ENCODE data around the gene COASY. TPM values are rescaled to one million over a fixed set of nuclear protein-coding genes. Genes with fewer than 3 reads are reported as not detected.

The COASY gene
- total RNA-seq, 2 experiments from 2014 or later, result 37.8 to 40.7 TPM

GRCh38 chr17:42591411-42591810 is 29.5 kb downstream of the COASY start:
- H3K27ac ChIP-seq (ENCODE audit: low read depth in 1 of 2, low read length in 2 of 2), result no peak overlapping the region
- Mint-ChIP-seq H3K36me3 (ENCODE audit: low read depth) (peaks cover 78% of the 10 kb centered on the region), H3K9me3 (no peaks in the 10 kb centered on the region), H3K4me3 (no peak overlapping the region), H3K27ac (no peak overlapping the region), H3K27me3 (no peaks in the 10 kb centered on the region), H3K4me1 (ENCODE audit: low read depth) (peaks cover 8% of the 10 kb centered on the region)
- CTCF ChIA-PET, result interaction anchor here (3.6 kb wide), 1 partner anchor 13 kb away, joined by 9 read pairs; the partner anchor contains the start of gene PSMC3IP
- DNase-seq, result no peak
- POLR2A ChIA-PET, result interaction anchor here (1.5 kb wide), 1 partner anchor 14 kb away, joined by 3 read pairs; no protein-coding TSS in a partner anchor
- H3K27me3 ChIP-seq (ENCODE audit: control insufficient read depth in 1 of 2, insufficient read depth in 2 of 2, low read length in 2 of 2), result no peaks in the 10 kb centered on the region
- no peak overlapping the region for H3K4me3 ChIP-seq (ENCODE audit: low read length)
- H3K4me1 ChIP-seq (ENCODE audit: insufficient read depth, low read length), result peaks cover 4% of the 10 kb centered on the region
- peaks cover 76% of the 10 kb centered on the region for H3K36me3 ChIP-seq (ENCODE audit: insufficient read depth, low read length)
- H3K9me3 ChIP-seq (ENCODE audit: control insufficient read depth in 1 of 2, insufficient read depth in 1 of 2, low read length in 2 of 2), result no peaks in the 10 kb centered on the region
- intact Hi-C loops (cut with DNase I, micrococcal nuclease), result no loop called here
- TF ChIP-seq, protein P1, sequence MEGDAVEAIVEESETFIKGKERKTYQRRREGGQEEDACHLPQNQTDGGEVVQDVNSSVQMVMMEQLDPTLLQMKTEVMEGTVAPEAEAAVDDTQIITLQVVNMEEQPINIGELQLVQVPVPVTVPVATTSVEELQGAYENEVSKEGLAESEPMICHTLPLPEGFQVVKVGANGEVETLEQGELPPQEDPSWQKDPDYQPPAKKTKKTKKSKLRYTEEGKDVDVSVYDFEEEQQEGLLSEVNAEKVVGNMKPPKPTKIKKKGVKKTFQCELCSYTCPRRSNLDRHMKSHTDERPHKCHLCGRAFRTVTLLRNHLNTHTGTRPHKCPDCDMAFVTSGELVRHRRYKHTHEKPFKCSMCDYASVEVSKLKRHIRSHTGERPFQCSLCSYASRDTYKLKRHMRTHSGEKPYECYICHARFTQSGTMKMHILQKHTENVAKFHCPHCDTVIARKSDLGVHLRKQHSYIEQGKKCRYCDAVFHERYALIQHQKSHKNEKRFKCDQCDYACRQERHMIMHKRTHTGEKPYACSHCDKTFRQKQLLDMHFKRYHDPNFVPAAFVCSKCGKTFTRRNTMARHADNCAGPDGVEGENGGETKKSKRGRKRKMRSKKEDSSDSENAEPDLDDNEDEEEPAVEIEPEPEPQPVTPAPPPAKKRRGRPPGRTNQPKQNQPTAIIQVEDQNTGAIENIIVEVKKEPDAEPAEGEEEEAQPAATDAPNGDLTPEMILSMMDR (IDR thresholded peaks at IDR 0.05), result no peak
- ATAC-seq (ENCODE audit: poor library complexity), result no peak

DNA sequence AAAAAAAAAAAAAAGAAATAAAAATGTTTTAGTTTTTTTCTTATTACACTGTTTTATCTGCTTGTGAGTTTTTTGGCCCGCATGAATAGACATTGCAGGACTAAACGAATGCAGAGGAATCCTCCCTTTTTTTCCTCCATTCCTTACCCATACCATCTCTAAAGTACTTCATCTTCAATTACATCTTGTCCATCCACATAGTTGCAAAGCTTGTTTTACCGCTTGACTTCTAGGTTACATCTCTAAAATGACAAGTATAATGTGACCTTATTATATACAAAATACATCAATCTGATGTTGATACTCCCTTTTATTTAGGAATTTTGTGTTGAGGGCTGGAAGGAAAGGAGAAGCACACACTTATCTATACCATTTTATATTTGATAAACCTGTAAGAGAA is 34.4 kb downstream of the COASY start:
- H3K9me3 Mint-ChIP-seq, result no peaks in the 10 kb centered on the region
- intact Hi-C loops (cut with DNase I, micrococcal nuclease), result no loop called here
- ATAC-seq (ENCODE audit: poor library complexity) (no peak), DNase-seq (no peak)
- H3K4me3 ChIP-seq (ENCODE audit: low read length), result no peak overlapping the region
- TF ChIP-seq, protein P1 (IDR thresholded peaks at IDR 0.05), result no peak
- H3K27ac ChIP-seq (ENCODE audit: low read depth in 1 of 2, low read length in 2 of 2), result no peak overlapping the region
- peaks cover 31% of the 10 kb centered on the region for H3K4me1 Mint-ChIP-seq (ENCODE audit: low read depth)
- peaks cover 16% of the 10 kb centered on the region for H3K4me1 ChIP-seq (ENCODE audit: insufficient read depth, low read length)
- H3K36me3 ChIP-seq (ENCODE audit: insufficient read depth, low read length), result peaks cover 48% of the 10 kb centered on the region
- H3K27me3 Mint-ChIP-seq, result no peaks in the 10 kb centered on the region
- H3K27me3 ChIP-seq (ENCODE audit: control insufficient read depth in 1 of 2, insufficient read depth in 2 of 2, low read length in 2 of 2), result no peaks in the 10 kb centered on the region
- H3K27ac Mint-ChIP-seq, result no peak overlapping the region
- no peak overlapping the region for H3K4me3 Mint-ChIP-seq
- ChIA-PET CTCF (interaction anchor here (1.1 kb wide), 1 partner anchor 18 kb away, joined by 6 read pairs; no protein-coding TSS in a partner anchor), POLR2A (no interaction called here)
- peaks cover 57% of the 10 kb centered on the region for H3K36me3 Mint-ChIP-seq (ENCODE audit: low read depth)
- no peaks in the 10 kb centered on the region for H3K9me3 ChIP-seq (ENCODE audit: control insufficient read depth in 1 of 2, insufficient read depth in 1 of 2, low read length in 2 of 2)

DNA sequence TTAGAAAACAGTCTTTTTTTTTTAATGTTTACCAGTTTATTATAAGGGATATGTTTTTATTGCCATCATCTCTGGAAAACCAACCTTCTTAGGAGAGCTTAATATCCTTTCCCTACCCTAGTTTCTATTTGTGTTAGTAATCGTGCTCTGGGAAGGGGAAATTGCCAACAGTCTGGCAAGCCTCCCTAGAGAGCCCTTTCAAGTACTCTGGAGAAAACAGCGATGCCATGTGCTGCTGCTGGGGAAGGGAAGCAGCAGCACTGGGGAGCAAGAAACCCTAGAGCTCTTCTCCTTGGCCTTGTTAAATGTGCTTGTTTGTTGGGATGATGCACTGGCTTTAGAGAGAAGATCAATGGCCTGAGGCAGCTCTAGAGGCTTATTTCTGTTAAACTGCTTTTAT is 37.0 kb downstream of the COASY start:
- POLR2A ChIA-PET, result interaction anchor here (1.8 kb wide), 1 partner anchor 10 kb away, joined by 10 read pairs; the partner anchor contains the start of genes RETREG3 and TUBG1
- H3K27me3 Mint-ChIP-seq, result no peaks in the 10 kb centered on the region

More for the DNA sequence above, 37.0 kb downstream of the COASY start:
- no peaks in the 10 kb centered on the region for H3K9me3 Mint-ChIP-seq
- Histone ChIP-seq H3K9me3 (ENCODE audit: control insufficient read depth in 1 of 2, insufficient read depth in 1 of 2, low read length in 2 of 2) (no peaks in the 10 kb centered on the region), H3K27me3 (ENCODE audit: control insufficient read depth in 1 of 2, insufficient read depth in 2 of 2, low read length in 2 of 2) (no peaks in the 10 kb centered on the region), H3K27ac (ENCODE audit: low read depth in 1 of 2, low read length in 2 of 2) (no peak overlapping the region), H3K4me1 (ENCODE audit: insufficient read depth, low read length) (peaks cover 29% of the 10 kb centered on the region), H3K4me3 (ENCODE audit: low read length) (no peak overlapping the region), H3K36me3 (ENCODE audit: insufficient read depth, low read length) (peaks cover 41% of the 10 kb centered on the region)
- no peak for ATAC-seq (ENCODE audit: poor library complexity)
- H3K36me3 Mint-ChIP-seq (ENCODE audit: low read depth), result peaks cover 56% of the 10 kb centered on the region
- peaks cover 41% of the 10 kb centered on the region for H3K4me1 Mint-ChIP-seq (ENCODE audit: low read depth)
- peak overlapping the region; percentile 9 for H3K27ac Mint-ChIP-seq
- no peak for DNase-seq
- TF ChIP-seq, protein P1 (IDR thresholded peaks at IDR 0.05), result no peak
- H3K4me3 Mint-ChIP-seq, result no peak overlapping the region
- CTCF ChIA-PET, result interaction anchor here (0.6 to 0.9 kb wide), 3 partner anchors 20 to 184 kb away, joined by 3 read pairs; no protein-coding TSS in a partner anchor
- intact Hi-C loops (cut with DNase I, micrococcal nuclease), result no loop called here

Data from CD4-positive, alpha-beta T cell (primary cell).